CD4-positive, alpha-beta T cell treated with Interleukin-15 for 1 hour (primary cell): ENCODE measurements around the gene RARB.

ENCODE experiments used
- DNase-seq: peaks from one replicate; pipeline ENCODE4 v3.0.0-alpha.2; 2020

RARB gene

GRCh38 chr3:25423780-25424588 is 4.1 kb upstream of the RARB start:
- no peak for DNase-seq

DNA sequence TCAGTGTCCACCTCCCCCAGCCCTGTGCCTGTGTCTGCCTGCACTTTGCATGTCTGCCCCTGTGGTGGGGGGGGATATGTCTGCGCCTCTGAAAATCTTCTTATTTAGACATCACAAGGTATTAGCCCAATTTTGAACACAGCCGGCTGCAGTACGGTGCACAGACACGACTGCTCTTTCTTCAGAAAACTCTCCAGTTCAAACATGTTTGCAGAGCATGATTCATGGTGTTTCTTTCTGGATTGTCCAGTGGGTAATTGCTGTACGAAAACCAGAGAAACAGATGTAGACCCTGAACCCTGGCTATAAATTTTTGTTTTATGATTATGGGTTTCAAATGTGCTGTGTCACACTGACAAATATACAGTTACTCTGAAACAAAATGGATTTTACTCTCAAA is 3.4 kb upstream of the RARB start:
- DNase-seq: no peak

DNA sequence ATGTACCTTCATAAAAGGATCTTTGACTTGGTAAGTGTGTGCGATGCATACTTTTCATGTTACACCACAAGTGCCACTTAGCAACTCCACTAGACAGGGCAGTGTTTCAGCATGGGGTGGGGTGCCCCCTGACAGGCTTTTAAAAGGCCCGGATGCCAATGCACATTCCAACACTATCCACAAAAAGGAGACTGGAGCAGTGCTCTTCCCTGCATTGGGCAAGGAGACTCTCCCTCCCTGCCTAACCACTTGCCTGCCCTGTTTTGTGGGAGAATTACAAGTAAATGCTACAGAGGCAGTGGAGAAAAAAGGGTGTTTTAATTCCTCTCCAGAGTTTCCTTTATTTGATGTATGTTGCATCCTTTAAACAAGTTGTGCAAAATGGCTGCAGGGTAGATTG is 1.7 kb upstream of the RARB start:
- DNase-seq: no peak

DNA sequence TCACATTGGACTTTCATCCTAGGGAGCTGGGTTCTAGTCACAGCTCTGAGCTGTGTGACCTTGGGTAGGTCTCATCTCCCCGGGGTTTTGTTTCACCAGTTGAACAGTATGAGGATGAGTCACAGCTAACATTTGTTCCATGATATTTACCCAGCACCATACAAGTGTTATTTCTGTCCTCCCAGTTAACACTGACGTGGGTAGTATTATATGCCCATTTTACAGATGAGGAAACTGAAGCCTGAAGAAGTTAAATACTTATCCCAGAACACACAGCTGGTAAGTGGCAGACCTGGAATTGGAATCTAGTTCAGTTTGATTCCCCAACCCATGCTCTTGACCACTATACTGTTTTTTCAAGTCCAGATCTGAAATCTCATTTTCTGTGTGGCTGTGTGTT is 908 bp upstream of the RARB start:
- DNase-seq: no peak

- no peak for DNase-seq
Measured at GRCh38 chr3:25427563-25427941, 511 bp upstream of the RARB start.

GRCh38 chr3:25428789-25429335 is 799 bp downstream of the RARB start:
- no peak for DNase-seq

DNA sequence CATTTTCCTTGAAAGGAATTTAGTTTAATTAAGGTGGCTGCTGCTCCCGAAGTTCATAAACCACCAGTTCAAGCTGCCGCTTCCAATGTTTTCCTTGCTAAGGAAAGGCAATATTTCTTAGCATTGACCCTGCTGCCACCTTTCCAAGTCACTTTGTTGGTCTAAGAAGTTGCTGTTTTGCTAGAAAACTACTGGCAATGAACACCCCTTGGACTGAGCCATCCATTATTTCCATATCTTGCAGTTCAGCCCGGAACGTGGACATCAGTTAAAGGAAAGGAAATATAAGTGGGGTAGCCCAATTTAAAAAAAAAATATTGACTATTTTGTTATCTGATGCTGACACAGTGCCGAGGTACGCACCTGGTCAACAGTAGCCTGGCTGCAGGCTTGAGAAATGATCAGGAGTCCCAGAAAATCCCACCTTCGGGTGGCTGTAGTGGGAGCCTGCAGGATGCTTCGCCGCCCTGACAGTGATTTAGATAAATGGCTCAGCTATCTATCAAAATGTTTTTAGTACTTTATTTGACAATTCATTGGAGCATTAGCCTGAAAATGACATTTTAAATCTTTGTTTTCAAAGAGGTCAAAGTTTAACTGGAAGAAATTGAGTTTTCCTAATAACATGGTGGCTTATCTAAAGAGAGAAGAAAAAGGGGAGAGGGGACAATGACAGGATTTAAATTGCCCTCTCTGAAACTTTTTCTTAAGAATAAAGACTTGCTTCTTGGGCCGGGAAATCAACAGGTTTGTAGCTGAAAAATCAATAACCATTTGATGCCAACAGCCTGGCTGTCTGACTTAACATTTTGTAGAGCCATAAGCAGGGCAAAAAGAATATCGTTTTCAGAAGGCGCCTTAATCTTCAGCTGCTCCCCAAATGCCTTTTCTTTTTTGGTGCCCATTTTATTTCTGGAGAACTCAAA is 1.6 kb downstream of the RARB start:
- DNase-seq: no peak

GRCh38 chr3:25430287-25430934 is 2.3 kb downstream of the RARB start:
- DNase-seq: no peak

- no peak for DNase-seq
Measured at GRCh38 chr3:25430935-25431770, 3.1 kb downstream of the RARB start.

GRCh38 chr3:25432176-25432720 is 4.2 kb downstream of the RARB start:
- DNase-seq: no peak

DNA sequence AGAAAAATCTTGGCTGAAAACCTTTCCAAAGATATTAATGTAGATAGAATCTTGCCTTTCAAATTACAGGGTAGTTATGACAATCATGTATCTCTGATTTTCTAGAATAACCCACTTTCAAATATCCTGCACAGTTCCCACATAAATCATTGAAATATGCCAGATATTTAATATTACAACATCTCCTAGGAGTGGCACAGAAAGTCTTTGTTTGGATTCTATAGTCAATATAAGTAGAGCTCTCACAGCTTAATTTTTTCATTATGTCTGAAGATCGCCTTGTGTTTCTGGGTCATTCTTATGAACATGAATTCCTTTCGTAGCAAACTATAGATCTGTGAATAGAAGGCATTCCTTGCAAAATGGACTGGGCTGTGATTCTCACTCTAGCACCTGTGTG is 5.0 kb downstream of the RARB start:
- DNase-seq: no peak

DNA sequence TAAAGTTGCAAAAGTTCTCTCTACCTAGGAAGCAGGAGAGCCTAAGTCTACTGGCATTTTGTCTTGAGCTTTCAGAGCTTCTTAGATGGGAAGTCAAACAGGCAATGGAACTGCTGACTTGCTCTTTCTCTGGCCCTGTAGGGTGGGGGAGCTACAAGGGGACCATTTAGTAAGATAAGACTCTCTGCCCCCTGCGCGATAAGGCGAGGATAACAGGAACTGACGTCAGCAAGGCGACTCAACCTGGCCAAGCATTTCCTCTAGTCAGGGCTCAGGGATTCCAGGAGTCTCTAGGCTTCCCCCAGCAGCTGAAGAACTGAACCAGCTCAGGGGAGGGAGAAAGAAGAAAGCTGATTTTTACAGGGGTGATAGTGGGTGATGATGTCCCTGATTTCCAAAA is 5.8 kb downstream of the RARB start:
- no peak for DNase-seq

GRCh38 chr3:25437953-25438352 is 9.9 kb downstream of the RARB start:
- DNase-seq: no peak

DNA sequence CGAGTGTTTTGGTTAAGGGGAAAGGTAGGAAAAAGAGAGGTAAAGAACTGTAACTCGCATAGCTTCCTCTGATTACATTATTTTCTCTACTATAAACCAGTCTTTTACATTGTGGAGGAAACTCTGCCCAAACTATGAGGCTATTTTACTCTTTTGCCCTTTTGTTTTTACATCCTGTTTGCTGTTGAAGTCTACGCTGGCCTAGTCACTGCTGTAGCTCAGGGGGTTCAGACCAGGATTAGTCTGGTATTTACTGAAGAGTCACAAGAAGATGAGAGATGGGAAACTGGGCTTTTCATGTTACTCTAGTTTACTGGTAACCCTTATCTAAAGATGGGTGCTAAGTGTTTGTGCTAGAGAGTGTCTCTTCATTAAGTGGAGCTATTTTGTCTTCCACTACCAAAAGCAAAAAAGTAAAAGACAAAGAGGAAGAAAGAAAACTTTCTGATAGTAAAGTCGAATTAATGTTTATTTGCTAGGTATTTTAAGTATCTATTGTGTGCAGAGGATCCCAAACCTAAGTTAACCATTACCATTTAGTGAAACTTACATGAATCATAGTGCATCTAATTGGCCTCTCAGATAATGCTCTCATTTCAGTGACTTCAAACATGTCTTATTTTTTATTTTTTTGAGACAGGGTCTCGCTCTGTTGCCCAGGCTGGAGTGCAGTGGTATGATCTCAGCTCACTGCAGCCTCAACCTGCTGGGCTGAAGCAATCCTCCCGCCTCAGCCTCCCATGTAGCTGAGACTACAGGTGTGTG is 10.9 kb downstream of the RARB start:
- no peak for DNase-seq

GRCh38 chr3:25441234-25441856 is 13.3 kb downstream of the RARB start:
- DNase-seq: no peak

DNA sequence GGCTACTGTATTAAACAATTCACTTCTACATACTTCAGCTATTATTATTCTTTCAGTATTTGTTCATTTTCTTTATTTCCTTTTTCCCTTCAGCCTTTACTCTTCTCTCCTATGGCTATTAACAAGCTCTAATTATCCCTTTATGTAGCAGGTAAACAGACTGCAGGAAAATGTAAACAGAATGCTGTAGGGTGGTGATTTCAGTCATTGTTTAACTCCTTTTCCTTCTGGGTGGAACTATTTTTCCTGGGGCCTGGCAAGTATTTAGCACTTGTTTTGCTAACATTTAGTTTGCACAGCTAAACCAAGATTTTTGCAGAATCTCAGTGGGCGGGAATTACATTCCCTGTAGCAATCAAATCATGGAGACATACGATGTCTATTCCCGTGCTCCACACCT is 14.4 kb downstream of the RARB start:
- DNase-seq: no peak

GRCh38 chr3:25444273-25444672 is 16.2 kb downstream of the RARB start:
- no peak for DNase-seq

GRCh38 chr3:25445731-25446130 is 17.7 kb downstream of the RARB start:
- DNase-seq: no peak

DNA sequence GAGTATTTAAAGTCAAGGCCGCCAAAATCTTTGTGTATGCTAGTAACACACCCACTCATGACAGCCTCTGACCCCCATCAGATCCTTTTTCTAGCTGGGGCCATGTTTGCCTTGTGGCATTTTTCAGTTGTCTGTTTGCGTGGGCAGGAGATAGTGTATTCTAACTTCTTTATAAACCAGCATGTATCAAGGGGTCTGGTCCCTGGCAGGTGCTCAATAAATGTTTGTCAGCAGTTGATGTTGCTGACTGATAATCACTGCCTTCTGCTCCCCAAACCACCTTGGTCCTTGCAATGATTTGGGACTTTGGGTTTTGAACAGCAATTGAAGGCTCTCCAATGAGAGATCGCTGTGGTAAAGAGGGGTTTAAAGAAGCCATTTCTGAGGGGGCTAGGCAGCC is 19.2 kb downstream of the RARB start:
- DNase-seq: no peak

DNA sequence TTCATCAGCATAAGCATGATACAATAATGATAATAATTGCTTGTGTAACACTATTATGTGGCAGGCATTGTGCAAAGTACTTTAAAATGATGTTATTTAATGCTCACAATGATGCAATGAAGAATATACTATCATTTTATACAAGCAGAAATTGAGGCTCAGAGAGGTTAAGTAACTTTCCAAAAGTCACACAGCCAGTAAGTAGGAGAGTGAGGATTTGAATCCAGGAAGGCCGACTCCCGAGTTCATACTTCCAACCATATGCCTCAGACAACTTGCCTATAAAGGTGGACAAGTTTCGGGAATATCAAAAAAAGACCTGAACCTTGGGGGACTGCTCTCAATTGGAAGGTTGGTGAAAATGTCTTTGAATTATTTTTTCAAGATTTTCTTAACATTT is 19.9 kb downstream of the RARB start:
- no peak for DNase-seq
